Measurements from ENCODE around the gene CGB5.

- TF ChIP-seq CTCF (IDR thresholded peaks at IDR 0.05) (no peak), POLR2A (IDR thresholded peaks at IDR 0.05) (no peak), POLR2AphosphoS5 (IDR thresholded peaks at IDR 0.05) (no peak)
Observed at GRCh38 chr19:49020342-49020741, 23.3 kb upstream of the CGB5 start.

Measured in gastroesophageal sphincter (tissue), 3 donors.